ENCODE results near the gene PDC. TPM values are rescaled to one million over a fixed set of nuclear protein-coding genes. Genes with fewer than 3 reads are reported as not detected.

The PDC gene
- total RNA-seq, 2 donors from 2014 or later: not detected

- intact Hi-C loops (cut with DNase I): no loop called here
- H3K9me3 ChIP-seq: no peaks in the 10 kb centered on the region
- H3K36me3 ChIP-seq: no peaks in the 10 kb centered on the region
- H3K27me3 ChIP-seq (replicated peaks; ENCODE audit: insufficient read depth): no peaks in the 10 kb centered on the region
- H3K4me1 ChIP-seq (replicated peaks): no peaks in the 10 kb centered on the region
- DNase-seq (ENCODE audit: low spot score): no peak
- H3K4me3 ChIP-seq: no peak overlapping the region
- WGBS: 70% methylated on average over 1 of the region's 1 CpG
- H3K27ac ChIP-seq: no peak overlapping the region
- TF ChIP-seq CTCF (IDR thresholded peaks at IDR 0.05) (no peak), POLR2AphosphoS5 (IDR thresholded peaks at IDR 0.05) (no peak), POLR2A (IDR thresholded peaks at IDR 0.05) (no peak)
These were observed 40.0 kb downstream of the PDC start for GRCh38 chr1:186420923-186421322.

- Histone ChIP-seq H3K9me3 (no peaks in the 10 kb centered on the region), H3K27ac (no peak overlapping the region), H3K27me3 (replicated peaks; ENCODE audit: insufficient read depth) (no peaks in the 10 kb centered on the region), H3K4me1 (replicated peaks) (no peaks in the 10 kb centered on the region), H3K36me3 (no peaks in the 10 kb centered on the region), H3K4me3 (no peak overlapping the region)
- intact Hi-C loops (cut with DNase I): no loop called here
- DNase-seq (ENCODE audit: low spot score): no peak
- TF ChIP-seq POLR2AphosphoS5 (IDR thresholded peaks at IDR 0.05) (no peak), POLR2A (IDR thresholded peaks at IDR 0.05) (no peak), CTCF (IDR thresholded peaks at IDR 0.05) (no peak)
These were observed 40.6 kb downstream of the PDC start for GRCh38 chr1:186420311-186420710.

- Histone ChIP-seq H3K9me3 (no peaks in the 10 kb centered on the region), H3K27ac (no peak overlapping the region), H3K4me1 (replicated peaks) (no peaks in the 10 kb centered on the region), H3K27me3 (replicated peaks; ENCODE audit: insufficient read depth) (no peaks in the 10 kb centered on the region), H3K4me3 (no peak overlapping the region), H3K36me3 (no peaks in the 10 kb centered on the region)
- intact Hi-C loops (cut with DNase I): no loop called here
- TF ChIP-seq CTCF (IDR thresholded peaks at IDR 0.05) (no peak), POLR2A (IDR thresholded peaks at IDR 0.05) (no peak), POLR2AphosphoS5 (IDR thresholded peaks at IDR 0.05) (no peak)
- 30% methylated on average over 4 of the region's 4 CpGs for WGBS
- no peak for DNase-seq (ENCODE audit: low spot score)
These were observed 42.4 kb downstream of the PDC start for GRCh38 chr1:186418503-186418902.

- no peaks in the 10 kb centered on the region for H3K9me3 ChIP-seq
- H3K36me3 ChIP-seq: no peaks in the 10 kb centered on the region
- H3K4me1 ChIP-seq (replicated peaks): no peaks in the 10 kb centered on the region
- intact Hi-C loops (cut with DNase I): no loop called here
- TF ChIP-seq CTCF (IDR thresholded peaks at IDR 0.05) (no peak), POLR2A (IDR thresholded peaks at IDR 0.05) (no peak), POLR2AphosphoS5 (IDR thresholded peaks at IDR 0.05) (no peak)
- WGBS: 84% methylated on average over 1 of the region's 1 CpG
- H3K4me3 ChIP-seq: no peak overlapping the region
- no peak overlapping the region for H3K27ac ChIP-seq
- DNase-seq (ENCODE audit: low spot score): no peak
- no peaks in the 10 kb centered on the region for H3K27me3 ChIP-seq (replicated peaks; ENCODE audit: insufficient read depth)
These were observed 47.6 kb downstream of the PDC start for GRCh38 chr1:186413319-186413718.

- Histone ChIP-seq H3K4me3 (no peak overlapping the region), H3K4me1 (replicated peaks) (no peaks in the 10 kb centered on the region), H3K36me3 (no peaks in the 10 kb centered on the region), H3K27me3 (replicated peaks; ENCODE audit: insufficient read depth) (no peaks in the 10 kb centered on the region), H3K9me3 (no peaks in the 10 kb centered on the region), H3K27ac (no peak overlapping the region)
- TF ChIP-seq CTCF (IDR thresholded peaks at IDR 0.05): no peak
- TF ChIP-seq POLR2A (IDR thresholded peaks at IDR 0.05): no peak
- TF ChIP-seq POLR2AphosphoS5 (IDR thresholded peaks at IDR 0.05): no peak
- DNase-seq (ENCODE audit: low spot score): no peak
- intact Hi-C loops (cut with DNase I): loop anchor here (10.0 kb wide), 1 partner anchor 576 kb away; no protein-coding TSS in a partner anchor
- 73% methylated on average over 3 of the region's 3 CpGs for WGBS
These were observed 51.8 kb downstream of the PDC start for GRCh38 chr1:186409091-186409490.

Measured in prostate gland (tissue), 2 donors.